Suprapubic skin (tissue), 4 donors: Measurements from ENCODE around the gene GPD1L. TPM values are rescaled to one million over a fixed set of nuclear protein-coding genes. Genes with fewer than 3 reads are reported as not detected.
"Not testable (repeated sequence)": the region's sequence is repeated elsewhere in the genome, so short reads cannot be mapped to it uniquely, and the experiment has no call there.

Experiments used
- DNase-seq, 2 donors: peaks; one replicate each; pipeline ENCODE4 v3.0.0-alpha.2; 2019; ENCODE audit warnings: low spot score in 2 of 2
- H3K27ac ChIP-seq: fragments of 200-600 bp; sonication (generic); one replicate; pipeline ENCODE4 v1.5.1; 2019
- H3K27me3 ChIP-seq: fragments of 200-600 bp; sonication (generic); one replicate; pipeline ENCODE4 v1.5.1; 2019
- H3K36me3 ChIP-seq: fragments of 200-600 bp; sonication (generic); one replicate; pipeline ENCODE4 v1.5.1; 2019
- H3K4me1 ChIP-seq: fragments of 200-600 bp; sonication (generic); one replicate; pipeline ENCODE4 v1.5.1; 2019
- H3K4me3 ChIP-seq: fragments of 200-600 bp; sonication (generic); one replicate; pipeline ENCODE4 v1.5.1; 2019; ENCODE audit warnings: mild to moderate bottlenecking
- H3K9me3 ChIP-seq: fragments of 200-600 bp; sonication (generic); one replicate; pipeline ENCODE4 v1.5.1; 2019
- CTCF ChIP-seq, 2 donors: fragments of 200-600 bp in 1 of 2; fragments of 450-650 bp in 1 of 2; sonication (generic) in 1 of 2; IDR thresholded peaks; one replicate each; pipeline ENCODE4 v1.5.1; 2016 to 2019; ENCODE audit warnings: antibody characterized with exemption in 2 of 2, mild to moderate bottlenecking in 1 of 2, moderate library complexity in 1 of 2
- EP300 ChIP-seq: sonication (generic); formaldehyde crosslinking; IDR thresholded peaks from one replicate; pipeline ENCODE4 v1.6.1; 2017; ENCODE audit warnings: antibody characterized with exemption
- POLR2A ChIP-seq, 2 donors: fragments of 450-650 bp; IDR thresholded peaks; one replicate each; pipeline ENCODE4 v1.6.1; 2017; ENCODE audit warnings: antibody characterized with exemption in 2 of 2, mild to moderate bottlenecking in 2 of 2, moderate library complexity in 2 of 2
- POLR2AphosphoS5 ChIP-seq, 3 donors: sonication (generic); formaldehyde crosslinking; IDR thresholded peaks; one replicate each; pipeline ENCODE4 v1.6.1; 2017; ENCODE audit warnings: antibody characterized with exemption in 3 of 3
- WGBS: methylation state at CpG from one replicate; pipeline ENCODE4 v1.1.5; 2018; 5-methylcytosine and 5-hydroxymethylcytosine counted together
- total RNA-seq, 4 donors: library from RNA; depleted of rRNA; stranded (reverse); fragments of >200 nt; gene quantifications; one replicate each; pipeline ENCODE4 v1.1.0, GENCODE V29; 2016

GPD1L gene
- total RNA-seq, 4 donors from 2014 or later = 21.4 to 79.9 (median 28.5) TPM

- Histone ChIP-seq H3K36me3 (no peaks in the 10 kb centered on the region), H3K27me3 (no peaks in the 10 kb centered on the region), H3K9me3 (peaks cover 22% of the 10 kb centered on the region), H3K27ac (no peak overlapping the region), H3K4me3 (no peak overlapping the region), H3K4me1 (peaks cover 41% of the 10 kb centered on the region)
- peak in 1 of 2 donors; percentile 21 for DNase-seq
- WGBS = 91% methylated on average over 7 of the region's 7 CpGs
- TF ChIP-seq EP300 (no peak), POLR2A (IDR thresholded peaks at IDR 0.05) (no peak), POLR2AphosphoS5 (IDR thresholded peaks at IDR 0.05) (no peak), CTCF (IDR thresholded peaks at IDR 0.05) (no peak)
Measured at GRCh38 chr3:32105291-32106131, 909 bp upstream of the GPD1L start.

- no peaks in the 10 kb centered on the region for H3K27me3 ChIP-seq
- DNase-seq = no peak
- peak overlapping the region; percentile 78 for H3K27ac ChIP-seq
- peak overlapping the region; percentile 75 for H3K4me3 ChIP-seq
- 4% methylated on average over 15 of the region's 36 CpGs for WGBS
- H3K36me3 ChIP-seq = no peaks in the 10 kb centered on the region
- H3K9me3 ChIP-seq = peaks cover 12% of the 10 kb centered on the region
- peaks cover 43% of the 10 kb centered on the region for H3K4me1 ChIP-seq
- no peak for TF ChIP-seq EP300
- no peak for TF ChIP-seq POLR2AphosphoS5 (IDR thresholded peaks at IDR 0.05)
- TF ChIP-seq CTCF (IDR thresholded peaks at IDR 0.05) = no peak
- TF ChIP-seq POLR2A (IDR thresholded peaks at IDR 0.05) = no peak
Measured at GRCh38 chr3:32106929-32107362, 526 bp downstream of the GPD1L start.

GRCh38 chr3:32108224-32108623 is 1.8 kb downstream of the GPD1L start:
- not testable (repeated sequence) for DNase-seq, H3K36me3 ChIP-seq, H3K27me3 ChIP-seq, H3K9me3 ChIP-seq
- peak overlapping the region; percentile 2 for H3K4me3 ChIP-seq
- WGBS = 86% methylated on average over 9 of the region's 9 CpGs
- peaks cover 43% of the 10 kb centered on the region for H3K4me1 ChIP-seq
- peak overlapping the region; percentile 65 for H3K27ac ChIP-seq

GRCh38 chr3:32109256-32109655 is 2.8 kb downstream of the GPD1L start:
- peak in 1 of 3 donors; percentile 74 for TF ChIP-seq POLR2AphosphoS5 (IDR thresholded peaks at IDR 0.05)
- no peak for TF ChIP-seq POLR2A (IDR thresholded peaks at IDR 0.05)
- Histone ChIP-seq H3K27me3 (no peaks in the 10 kb centered on the region), H3K36me3 (no peaks in the 10 kb centered on the region), H3K9me3 (no peaks in the 10 kb centered on the region), H3K4me1 (peaks cover 43% of the 10 kb centered on the region), H3K4me3 (no peak overlapping the region), H3K27ac (peak overlapping the region; percentile 65)
- 0% methylated on average over 1 of the region's 2 CpGs for WGBS
- peak; percentile 90 to 93 for DNase-seq

GRCh38 chr3:32110233-32110760 is 3.9 kb downstream of the GPD1L start:
- Histone ChIP-seq H3K4me3 (no peak overlapping the region), H3K9me3 (no peaks in the 10 kb centered on the region), H3K27ac (no peak overlapping the region), H3K4me1 (peaks cover 43% of the 10 kb centered on the region), H3K36me3 (no peaks in the 10 kb centered on the region), H3K27me3 (no peaks in the 10 kb centered on the region)
- TF ChIP-seq POLR2AphosphoS5 (IDR thresholded peaks at IDR 0.05) = no peak
- TF ChIP-seq POLR2A (IDR thresholded peaks at IDR 0.05) = no peak
- TF ChIP-seq EP300 = no peak
- TF ChIP-seq CTCF (IDR thresholded peaks at IDR 0.05) = no peak
- WGBS = 73% methylated on average over 3 of the region's 3 CpGs
- DNase-seq = no peak

GRCh38 chr3:32111560-32111959 is 5.1 kb downstream of the GPD1L start:
- Histone ChIP-seq H3K4me1 (peaks cover 38% of the 10 kb centered on the region), H3K27me3 (no peaks in the 10 kb centered on the region), H3K4me3 (no peak overlapping the region), H3K27ac (no peak overlapping the region), H3K36me3 (no peaks in the 10 kb centered on the region), H3K9me3 (no peaks in the 10 kb centered on the region)
- DNase-seq = peak in 1 of 2 donors; percentile 1
- 92% methylated on average over 2 of the region's 2 CpGs for WGBS
- no peak for TF ChIP-seq CTCF (IDR thresholded peaks at IDR 0.05)
